ENCODE data around the gene TMED3. TPM values are rescaled to one million over a fixed set of nuclear protein-coding genes. Genes with fewer than 3 reads are reported as not detected.

TMED3 gene
- total and polyA plus RNA-seq, 2 donors from 2014 or later: 40.5 to 105 TPM

GRCh38 chr15:79290642-79291275 is 20.2 kb upstream of the TMED3 start:
- TF ChIP-seq CTCF (IDR thresholded peaks at IDR 0.05; ENCODE audit: borderline replicate concordance, extremely low read depth, insufficient read depth): no peak
- H3K4me1 ChIP-seq (ENCODE audit: control insufficient read depth in 2 of 3, insufficient read depth in 2 of 3, low read depth in 1 of 3, low read length in 3 of 3): no peaks in the 10 kb centered on the region
- intact Hi-C loops (cut with DNase I): no loop called here
- H3K27me3 ChIP-seq (ENCODE audit: control insufficient read depth, insufficient read depth, low read length): no peaks in the 10 kb centered on the region
- H3K4me3 ChIP-seq (ENCODE audit: low read length in 3 of 3): no peak overlapping the region
- DNase-seq (no peak), FAIRE-seq (no peak)
- H3K36me3 ChIP-seq (ENCODE audit: control insufficient read depth in 2 of 3, insufficient read depth in 3 of 3, low read length in 3 of 3): no peaks in the 10 kb centered on the region
- no peak overlapping the region for H3K9ac ChIP-seq (ENCODE audit: low read length in 3 of 3)
- no peak overlapping the region for H3K27ac ChIP-seq (ENCODE audit: low read depth in 2 of 2, low read length in 2 of 2)
- no peaks in the 10 kb centered on the region for H3K9me3 ChIP-seq (ENCODE audit: control insufficient read depth in 2 of 3, insufficient read depth in 1 of 3, low read length in 3 of 3)

- Histone ChIP-seq H3K4me3 (ENCODE audit: low read length in 3 of 3) (no peak overlapping the region), H3K9ac (ENCODE audit: low read length in 3 of 3) (no peak overlapping the region), H3K27me3 (ENCODE audit: control insufficient read depth, insufficient read depth, low read length) (no peaks in the 10 kb centered on the region), H3K9me3 (ENCODE audit: control insufficient read depth in 2 of 3, insufficient read depth in 1 of 3, low read length in 3 of 3) (no peaks in the 10 kb centered on the region), H3K4me1 (ENCODE audit: control insufficient read depth in 2 of 3, insufficient read depth in 2 of 3, low read depth in 1 of 3, low read length in 3 of 3) (no peaks in the 10 kb centered on the region), H3K36me3 (ENCODE audit: control insufficient read depth in 2 of 3, insufficient read depth in 3 of 3, low read length in 3 of 3) (no peaks in the 10 kb centered on the region), H3K27ac (ENCODE audit: low read depth in 2 of 2, low read length in 2 of 2) (no peak overlapping the region)
- intact Hi-C loops (cut with DNase I): no loop called here
- no peak for TF ChIP-seq CTCF (IDR thresholded peaks at IDR 0.05; ENCODE audit: borderline replicate concordance, extremely low read depth, insufficient read depth)
- FAIRE-seq: no peak
- DNase-seq: no peak
Observed at GRCh38 chr15:79292011-79292410, 18.9 kb upstream of the TMED3 start.

GRCh38 chr15:79294075-79294474 is 16.8 kb upstream of the TMED3 start:
- Histone ChIP-seq H3K27me3 (ENCODE audit: control insufficient read depth, insufficient read depth, low read length) (no peaks in the 10 kb centered on the region), H3K9ac (ENCODE audit: low read length in 3 of 3) (no peak overlapping the region), H3K4me1 (ENCODE audit: control insufficient read depth in 2 of 3, insufficient read depth in 2 of 3, low read depth in 1 of 3, low read length in 3 of 3) (no peaks in the 10 kb centered on the region), H3K4me3 (ENCODE audit: low read length in 3 of 3) (no peak overlapping the region), H3K9me3 (ENCODE audit: control insufficient read depth in 2 of 3, insufficient read depth in 1 of 3, low read length in 3 of 3) (no peaks in the 10 kb centered on the region), H3K27ac (ENCODE audit: low read depth in 2 of 2, low read length in 2 of 2) (no peak overlapping the region), H3K36me3 (ENCODE audit: control insufficient read depth in 2 of 3, insufficient read depth in 3 of 3, low read length in 3 of 3) (no peaks in the 10 kb centered on the region)
- intact Hi-C loops (cut with DNase I): no loop called here
- FAIRE-seq (no peak), DNase-seq (no peak)
- TF ChIP-seq CTCF (IDR thresholded peaks at IDR 0.05; ENCODE audit: borderline replicate concordance, extremely low read depth, insufficient read depth): no peak

- H3K4me3 ChIP-seq (ENCODE audit: low read length in 3 of 3): no peak overlapping the region
- no peaks in the 10 kb centered on the region for H3K36me3 ChIP-seq (ENCODE audit: control insufficient read depth in 2 of 3, insufficient read depth in 3 of 3, low read length in 3 of 3)
- TF ChIP-seq CTCF (IDR thresholded peaks at IDR 0.05; ENCODE audit: borderline replicate concordance, extremely low read depth, insufficient read depth): no peak
- intact Hi-C loops (cut with DNase I): no loop called here
- H3K9ac ChIP-seq (ENCODE audit: low read length in 3 of 3): no peak overlapping the region
- H3K27ac ChIP-seq (ENCODE audit: low read depth in 2 of 2, low read length in 2 of 2): no peak overlapping the region
- H3K4me1 ChIP-seq (ENCODE audit: control insufficient read depth in 2 of 3, insufficient read depth in 2 of 3, low read depth in 1 of 3, low read length in 3 of 3): no peaks in the 10 kb centered on the region
- no peaks in the 10 kb centered on the region for H3K27me3 ChIP-seq (ENCODE audit: control insufficient read depth, insufficient read depth, low read length)
- DNase-seq (no peak), FAIRE-seq (no peak)
- no peaks in the 10 kb centered on the region for H3K9me3 ChIP-seq (ENCODE audit: control insufficient read depth in 2 of 3, insufficient read depth in 1 of 3, low read length in 3 of 3)
Observed at GRCh38 chr15:79296583-79296982, 14.3 kb upstream of the TMED3 start.

Measured in kidney (tissue), 14 donors.